Hepatocyte (in vitro differentiated cells): ENCODE measurements around the gene TNFRSF1A.

Experiments
- EZH2 ChIP-seq: fragments of 200-600 bp; sonication (generic); IDR thresholded peaks from 2 replicates; pipeline ENCODE4 v1.6.1; 2016; ENCODE audit warnings: antibody characterized with exemption, mild to moderate bottlenecking, borderline replicate concordance
- TF ChIP-seq, protein P1 (sequence below): fragments of 200-600 bp; sonication (generic); IDR thresholded peaks from 2 replicates; pipeline ENCODE4 v1.5.1; 2016; ENCODE audit warnings: antibody characterized with exemption, mild to moderate bottlenecking; ENCODE audit not compliant: poor library complexity

- TF ChIP-seq, protein P1, sequence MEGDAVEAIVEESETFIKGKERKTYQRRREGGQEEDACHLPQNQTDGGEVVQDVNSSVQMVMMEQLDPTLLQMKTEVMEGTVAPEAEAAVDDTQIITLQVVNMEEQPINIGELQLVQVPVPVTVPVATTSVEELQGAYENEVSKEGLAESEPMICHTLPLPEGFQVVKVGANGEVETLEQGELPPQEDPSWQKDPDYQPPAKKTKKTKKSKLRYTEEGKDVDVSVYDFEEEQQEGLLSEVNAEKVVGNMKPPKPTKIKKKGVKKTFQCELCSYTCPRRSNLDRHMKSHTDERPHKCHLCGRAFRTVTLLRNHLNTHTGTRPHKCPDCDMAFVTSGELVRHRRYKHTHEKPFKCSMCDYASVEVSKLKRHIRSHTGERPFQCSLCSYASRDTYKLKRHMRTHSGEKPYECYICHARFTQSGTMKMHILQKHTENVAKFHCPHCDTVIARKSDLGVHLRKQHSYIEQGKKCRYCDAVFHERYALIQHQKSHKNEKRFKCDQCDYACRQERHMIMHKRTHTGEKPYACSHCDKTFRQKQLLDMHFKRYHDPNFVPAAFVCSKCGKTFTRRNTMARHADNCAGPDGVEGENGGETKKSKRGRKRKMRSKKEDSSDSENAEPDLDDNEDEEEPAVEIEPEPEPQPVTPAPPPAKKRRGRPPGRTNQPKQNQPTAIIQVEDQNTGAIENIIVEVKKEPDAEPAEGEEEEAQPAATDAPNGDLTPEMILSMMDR: no peak
- TF ChIP-seq EZH2: no peak
These were observed 41.1 kb upstream of the TNFRSF1A start for GRCh38 chr12:6382982-6383381.
